MM.1S (cell line): ENCODE data around the gene KBTBD6.

Experiments
- EZH2 ChIP-seq: fragments of 300-600 bp; sonication (generic); optimal IDR thresholded peaks from 2 replicates; pipeline ENCODE3; 2017; ENCODE audit warnings: low read depth, mild to moderate bottlenecking, antibody characterized with exemption, low read length, mixed read lengths
- EZH2phosphoT487 ChIP-seq: fragments of 300-600 bp; sonication (generic); IDR thresholded peaks from 2 replicates; pipeline ENCODE4 v1.6.1; 2018; ENCODE audit warnings: antibody characterized with exemption, low read length
- TF ChIP-seq, protein P1 (sequence below): fragments of 300-600 bp; sonication (generic); IDR thresholded peaks from 2 replicates; pipeline ENCODE4 v1.5.1; 2016; ENCODE audit warnings: antibody characterized with exemption, low read length, mixed read lengths

DNA sequence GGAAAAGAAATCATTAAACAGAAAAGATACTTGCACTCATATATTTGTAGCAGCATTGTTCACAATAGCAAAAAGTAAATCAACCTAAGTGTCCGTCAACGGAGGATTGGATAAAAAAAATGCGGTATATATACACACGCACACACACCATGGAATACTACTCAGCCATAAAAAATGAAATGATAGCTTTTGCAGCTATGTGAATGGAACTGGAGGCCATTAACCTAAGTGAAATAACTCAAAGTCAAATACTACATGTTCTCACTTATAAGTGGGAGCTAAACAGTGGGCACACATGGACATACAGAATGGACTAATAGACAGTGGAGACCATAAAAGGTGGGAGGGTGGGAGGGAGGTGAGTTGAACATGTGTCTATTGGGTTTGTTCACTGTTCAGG lies 52.9 kb downstream of the KBTBD6 start:
- TF ChIP-seq, protein P1, sequence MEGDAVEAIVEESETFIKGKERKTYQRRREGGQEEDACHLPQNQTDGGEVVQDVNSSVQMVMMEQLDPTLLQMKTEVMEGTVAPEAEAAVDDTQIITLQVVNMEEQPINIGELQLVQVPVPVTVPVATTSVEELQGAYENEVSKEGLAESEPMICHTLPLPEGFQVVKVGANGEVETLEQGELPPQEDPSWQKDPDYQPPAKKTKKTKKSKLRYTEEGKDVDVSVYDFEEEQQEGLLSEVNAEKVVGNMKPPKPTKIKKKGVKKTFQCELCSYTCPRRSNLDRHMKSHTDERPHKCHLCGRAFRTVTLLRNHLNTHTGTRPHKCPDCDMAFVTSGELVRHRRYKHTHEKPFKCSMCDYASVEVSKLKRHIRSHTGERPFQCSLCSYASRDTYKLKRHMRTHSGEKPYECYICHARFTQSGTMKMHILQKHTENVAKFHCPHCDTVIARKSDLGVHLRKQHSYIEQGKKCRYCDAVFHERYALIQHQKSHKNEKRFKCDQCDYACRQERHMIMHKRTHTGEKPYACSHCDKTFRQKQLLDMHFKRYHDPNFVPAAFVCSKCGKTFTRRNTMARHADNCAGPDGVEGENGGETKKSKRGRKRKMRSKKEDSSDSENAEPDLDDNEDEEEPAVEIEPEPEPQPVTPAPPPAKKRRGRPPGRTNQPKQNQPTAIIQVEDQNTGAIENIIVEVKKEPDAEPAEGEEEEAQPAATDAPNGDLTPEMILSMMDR, result no peak
- TF ChIP-seq EZH2 (no peak), EZH2phosphoT487 (no peak)
